A549 (cell line): ENCODE results near the gene PI16. TPM values are rescaled to one million over a fixed set of nuclear protein-coding genes. Genes with fewer than 3 reads are reported as not detected.
A peak's percentile ranks its signal among the peaks of the same experiment; 100 is the strongest.
"Not testable (repeated sequence)": the region's sequence is repeated elsewhere in the genome, so short reads cannot be mapped to it uniquely, and the experiment has no call there.

Experiments
- ATAC-seq, 2 experiments: fragments of 200-7000 bp in 1 of 2; fragments of >200 bp in 1 of 2; cut with Nextera tagmentation in 1 of 2; cut with Tn5 transposase in 1 of 2; 3 replicates each; pipeline versions ENCODE4 v1.8.0 to v1.9.1; 2018 to 2020; ENCODE audit warnings: mild to moderate bottlenecking in 1 of 2, moderate library complexity in 1 of 2
- CTCF ChIA-PET: fragments of 300-600 bp; sonication (Branson Sonifier 250); formaldehyde crosslinking; extraction: SDS; loops from one replicate; lab custom pipeline; 2021; ENCODE audit warnings: antibody characterized with exemption, inconsistent platforms; lab: Yijun Ruan, JAX
- POLR2A ChIA-PET: fragments of 350-600 bp; formaldehyde crosslinking; extraction: SDS; loops from one replicate; lab custom pipeline; 2021; ENCODE audit warnings: antibody characterized with exemption, inconsistent platforms; lab: Yijun Ruan, JAX
- DNase-seq, 2 experiments: peaks; one replicate each; pipeline versions ENCODE4 v3.0.0 to v3.0.0-alpha.2; 2011 to 2016; ENCODE audit warnings: low read depth in 1 of 2, low spot score in 1 of 2
- FAIRE-seq: peaks from 2 replicates; lab custom pipeline; 2011; peaks lifted over from hg19 to GRCh38; lab: Jason Lieb, UNC
- H3K27ac ChIP-seq, 2 experiments: fragments of >200 bp; sonication (Bioruptor Twin); formaldehyde crosslinking; 3 replicates each; pipeline ENCODE4 v1.5.1; 2016 to 2017
- H3K4me1 ChIP-seq: fragments of >200 bp; sonication (Bioruptor Twin); formaldehyde crosslinking; 3 replicates; pipeline ENCODE4 v1.6.1; 2016
- H3K4me2 ChIP-seq: fragments of >200 bp; sonication (Bioruptor Twin); formaldehyde crosslinking; 3 replicates; pipeline ENCODE4 v1.6.1; 2016
- H3K4me3 ChIP-seq: fragments of >200 bp; sonication (Bioruptor Twin); formaldehyde crosslinking; 3 replicates; pipeline ENCODE4 v1.5.1; 2016
- H3K9me3 ChIP-seq: fragments of >200 bp; sonication (Bioruptor Twin); formaldehyde crosslinking; 3 replicates; pipeline ENCODE4 v1.6.1; 2016
- CBX2 ChIP-seq: fragments of 200-600 bp; sonication (generic); IDR thresholded peaks from 2 replicates; pipeline ENCODE4 v1.6.1; 2016; ENCODE audit warnings: low read depth, mild to moderate bottlenecking, borderline replicate concordance
- CEBPB ChIP-seq, 2 experiments: fragments of >200 bp in 1 of 2; sonication (Bioruptor Twin) in 1 of 2; formaldehyde crosslinking in 1 of 2; IDR thresholded peaks; 2 replicates each; pipeline ENCODE4 v1.6.1; 2012 to 2016
- EHF ChIP-seq: fragments of 250-450 bp; sonication (Bioruptor Pico); IDR thresholded peaks from 2 replicates; pipeline ENCODE4 v1.5.0; 2020; ENCODE audit warnings: mild to moderate bottlenecking
- EHMT2 ChIP-seq: fragments of 200-600 bp; sonication (generic); IDR thresholded peaks from 2 replicates; pipeline ENCODE4 v1.6.1; 2016; ENCODE audit warnings: antibody characterized with exemption, low read depth, mild to moderate bottlenecking, moderate library complexity
- FOXS1 ChIP-seq: fragments of 250-450 bp; sonication (Bioruptor Pico); IDR thresholded peaks from 2 replicates; pipeline ENCODE4 v1.5.0; 2020; ENCODE audit warnings: mild to moderate bottlenecking, moderate library complexity
- GATA3 ChIP-seq: IDR thresholded peaks from 2 replicates; pipeline ENCODE4 v1.6.1; 2012; ENCODE audit warnings: borderline replicate concordance
- KDM1A ChIP-seq: fragments of 200-600 bp; sonication (generic); IDR thresholded peaks from 2 replicates; pipeline ENCODE4 v1.6.1; 2016; ENCODE audit warnings: low read depth, mild to moderate bottlenecking
- KDM5A ChIP-seq: fragments of 200-600 bp; sonication (generic); IDR thresholded peaks from 2 replicates; pipeline ENCODE4 v1.6.1; 2016; ENCODE audit warnings: antibody characterized with exemption, mild to moderate bottlenecking
- POLR2A ChIP-seq: IDR thresholded peaks from 2 replicates; pipeline ENCODE4 v1.6.1; 2012; ENCODE audit warnings: mild to moderate bottlenecking, low read length
- POLR2AphosphoS2 ChIP-seq: conservative IDR thresholded peaks from 2 replicates; pipeline ENCODE4 v1.6.1; 2012; ENCODE audit warnings: low read length, improper control_type of control experiment, inconsistent platforms
- RCOR1 ChIP-seq: fragments of 150-350 bp; IDR thresholded peaks from 2 replicates; pipeline ENCODE4 v1.6.1; 2014; ENCODE audit warnings: antibody characterized with exemption, low read length, low read depth
- RNF2 ChIP-seq: fragments of 200-600 bp; sonication (generic); IDR thresholded peaks from 2 replicates; pipeline ENCODE4 v1.6.1; 2016; ENCODE audit warnings: low read depth, mild to moderate bottlenecking, antibody characterized with exemption, moderate library complexity, borderline replicate concordance
- SMC3 ChIP-seq: fragments of >200 bp; sonication (Bioruptor Twin); formaldehyde crosslinking; IDR thresholded peaks from 3 replicates; pipeline ENCODE4 v1.6.1; 2018; ENCODE audit warnings: inconsistent platforms
- SREBF2 ChIP-seq: fragments of 450-650 bp; IDR thresholded peaks from 2 replicates; pipeline ENCODE4 v1.6.1; 2014; ENCODE audit warnings: mild to moderate bottlenecking, moderate library complexity
- TP53 ChIP-seq: fragments of 250-450 bp; sonication (Bioruptor Pico); IDR thresholded peaks from 2 replicates; pipeline ENCODE4 v1.5.0; 2021; ENCODE audit warnings: mild to moderate bottlenecking, moderate library complexity
- ZC3H11A ChIP-seq: fragments of 450-650 bp; IDR thresholded peaks from 2 replicates; pipeline ENCODE4 v1.6.1; 2014; ENCODE audit warnings: antibody characterized with exemption, mild to moderate bottlenecking
- ZFP36 ChIP-seq: fragments of 450-650 bp; IDR thresholded peaks from 2 replicates; pipeline ENCODE4 v1.6.1; 2014; ENCODE audit warnings: borderline replicate concordance; ENCODE audit not compliant: partially characterized antibody
- WGBS: methylation state at CpG from one replicate; pipeline ENCODE4 v1.1.6; 2017; ENCODE audit errors: missing lambda C conversion rate; 5-methylcytosine and 5-hydroxymethylcytosine counted together
- polyA plus RNA-seq, 4 experiments: library from polyadenylated mRNA; depleted of rRNA in 3 of 4; stranded (reverse); fragments of >200 nt; fragmentation: RNase III in 1 of 4; extraction: RNeasy Plus Mini Kit Qiagen cat#74134 plus additional on column Dnase treatment in 1 of 4; gene quantifications; 2 replicates in 3 of 4; 3 replicates in 1 of 4; pipeline ENCODE4 v1.2.3, GENCODE V29; 2011 to 2017
- TF ChIP-seq, protein P1 (sequence below): IDR thresholded peaks from 2 replicates; pipeline ENCODE4 v1.6.1; 2012; ENCODE audit warnings: low read depth, borderline replicate concordance
- TF ChIP-seq, protein P2 (sequence below): fragments of >200 bp; sonication (Bioruptor Twin); formaldehyde crosslinking; IDR thresholded peaks from 3 replicates; pipeline ENCODE4 v1.6.1; 2016
- TF ChIP-seq, protein P3 (sequence below): fragments of 150-350 bp; IDR thresholded peaks from 2 replicates; pipeline ENCODE4 v1.6.1; 2014; ENCODE audit warnings: low read depth, mild to moderate bottlenecking, low read length

The PI16 gene
- polyA plus RNA-seq, 2 of the 4 experiments (the other 2 are of a cell fraction) = not detected

DNA sequence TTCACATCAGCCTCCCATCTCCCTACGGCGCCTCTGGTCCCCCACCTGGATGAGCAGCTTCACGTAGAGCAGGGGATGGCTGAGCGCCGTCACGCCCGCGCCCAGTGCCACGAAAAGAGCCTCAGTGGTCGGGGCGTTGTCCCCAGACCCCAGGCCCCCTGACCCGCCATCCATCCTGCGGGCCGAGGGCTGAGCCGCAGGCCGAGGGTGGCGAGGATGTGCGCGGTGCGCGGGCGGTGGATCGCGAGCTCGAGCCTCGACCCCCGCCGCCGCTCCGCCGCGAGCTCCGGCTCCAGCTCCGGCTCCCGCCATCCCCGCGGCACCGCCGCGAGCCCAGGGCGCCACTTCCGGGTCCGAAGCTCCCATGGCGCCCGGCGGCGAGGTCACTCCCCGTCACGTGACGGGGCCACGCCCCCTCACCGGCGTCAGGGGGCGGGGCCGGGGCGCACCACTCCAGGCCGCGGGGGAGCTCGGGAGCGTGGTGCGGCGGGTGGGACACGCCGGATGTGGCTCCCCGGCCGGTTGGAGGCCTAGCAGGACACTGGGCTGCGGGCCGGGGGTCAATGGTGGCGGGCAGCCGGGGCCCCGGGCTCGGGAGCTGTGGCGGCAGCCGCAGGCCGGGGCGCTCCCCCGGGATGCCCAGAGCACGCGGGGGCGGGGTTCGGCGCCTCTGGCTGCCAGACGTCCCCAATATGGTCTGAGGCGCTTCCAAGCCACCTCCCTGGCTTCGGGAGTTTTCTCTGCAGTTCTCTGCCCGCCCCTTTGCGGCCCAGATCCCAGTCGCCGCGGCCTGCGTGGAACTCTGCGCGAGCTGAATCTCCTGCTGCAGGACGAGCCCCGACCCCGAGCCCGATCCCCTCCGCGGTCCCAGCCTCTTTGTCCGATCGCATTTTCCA is 31.5 kb downstream of the PI16 start, which contains the start of gene MTCH1 (continued):
- TF ChIP-seq RNF2 (no peak), KDM5A (no peak), GATA3 (peak; percentile 67), ZFP36 (no peak), KDM1A (no peak), TP53 (CRISPR knock-in tag) (no peak), EHF (no peak), CBX2 (no peak), SREBF2 (no peak)
- TF ChIP-seq, protein P1, sequence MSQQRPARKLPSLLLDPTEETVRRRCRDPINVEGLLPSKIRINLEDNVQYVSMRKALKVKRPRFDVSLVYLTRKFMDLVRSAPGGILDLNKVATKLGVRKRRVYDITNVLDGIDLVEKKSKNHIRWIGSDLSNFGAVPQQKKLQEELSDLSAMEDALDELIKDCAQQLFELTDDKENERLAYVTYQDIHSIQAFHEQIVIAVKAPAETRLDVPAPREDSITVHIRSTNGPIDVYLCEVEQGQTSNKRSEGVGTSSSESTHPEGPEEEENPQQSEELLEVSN = no peak
- TF ChIP-seq, protein P2, sequence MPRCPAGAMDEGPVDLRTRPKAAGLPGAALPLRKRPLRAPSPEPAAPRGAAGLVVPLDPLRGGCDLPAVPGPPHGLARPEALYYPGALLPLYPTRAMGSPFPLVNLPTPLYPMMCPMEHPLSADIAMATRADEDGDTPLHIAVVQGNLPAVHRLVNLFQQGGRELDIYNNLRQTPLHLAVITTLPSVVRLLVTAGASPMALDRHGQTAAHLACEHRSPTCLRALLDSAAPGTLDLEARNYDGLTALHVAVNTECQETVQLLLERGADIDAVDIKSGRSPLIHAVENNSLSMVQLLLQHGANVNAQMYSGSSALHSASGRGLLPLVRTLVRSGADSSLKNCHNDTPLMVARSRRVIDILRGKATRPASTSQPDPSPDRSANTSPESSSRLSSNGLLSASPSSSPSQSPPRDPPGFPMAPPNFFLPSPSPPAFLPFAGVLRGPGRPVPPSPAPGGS = peak; percentile 71; the same call in 1 of the 3 replicates

DNA sequence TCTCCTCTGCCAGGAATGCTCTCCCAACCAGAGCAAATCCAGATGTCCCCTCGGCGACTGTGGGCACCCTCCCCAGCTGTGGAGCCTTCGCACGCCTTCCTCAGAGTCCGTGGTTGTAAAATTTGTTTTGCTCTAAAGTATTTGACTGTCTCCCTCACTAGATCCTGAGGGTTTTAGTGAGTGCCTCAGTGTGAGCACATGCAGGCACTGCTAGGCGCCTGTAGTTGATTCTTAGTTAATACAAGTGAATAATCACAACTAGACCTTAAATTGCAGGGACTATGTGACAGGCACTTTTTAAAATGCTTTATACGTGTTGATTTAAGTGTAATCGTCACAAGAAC is 32.1 kb downstream of the PI16 start:
- ATAC-seq = peak; percentile 27 to 42; a peak in 4 of 6 replicates
- CTCF ChIA-PET = interaction anchor here (0.6 to 1.5 kb wide), 2 partner anchors 32 to 185 kb away, joined by 3 read pairs; no protein-coding TSS in a partner anchor
- peak overlapping the region; percentile 100 for H3K4me3 ChIP-seq
- TF ChIP-seq CEBPB (IDR thresholded peaks at IDR 0.05) (no peak), POLR2A (no peak), EHF (no peak), ZC3H11A (no peak), FOXS1 (no peak), EHMT2 (no peak), POLR2AphosphoS2 (no peak)
- TF ChIP-seq, protein P3, sequence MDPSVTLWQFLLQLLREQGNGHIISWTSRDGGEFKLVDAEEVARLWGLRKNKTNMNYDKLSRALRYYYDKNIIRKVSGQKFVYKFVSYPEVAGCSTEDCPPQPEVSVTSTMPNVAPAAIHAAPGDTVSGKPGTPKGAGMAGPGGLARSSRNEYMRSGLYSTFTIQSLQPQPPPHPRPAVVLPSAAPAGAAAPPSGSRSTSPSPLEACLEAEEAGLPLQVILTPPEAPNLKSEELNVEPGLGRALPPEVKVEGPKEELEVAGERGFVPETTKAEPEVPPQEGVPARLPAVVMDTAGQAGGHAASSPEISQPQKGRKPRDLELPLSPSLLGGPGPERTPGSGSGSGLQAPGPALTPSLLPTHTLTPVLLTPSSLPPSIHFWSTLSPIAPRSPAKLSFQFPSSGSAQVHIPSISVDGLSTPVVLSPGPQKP = no peak
- POLR2A ChIA-PET = interaction anchor here (1.0 to 1.5 kb wide), 4 partner anchors 12 to 148 kb away, joined by 3 to 11 read pairs (median 6); partner anchors contain the start of gene PPIL1
- 11% methylated on average over 6 of the region's 8 CpGs for WGBS
- FAIRE-seq = no peak
- no peaks in the 10 kb centered on the region for H3K9me3 ChIP-seq
- peak overlapping the region; percentile 98 to 100 for H3K27ac ChIP-seq
- H3K4me2 ChIP-seq = peak overlapping the region; percentile 81
- peaks cover 25% of the 10 kb centered on the region for H3K4me1 ChIP-seq
- no peak for DNase-seq

DNA sequence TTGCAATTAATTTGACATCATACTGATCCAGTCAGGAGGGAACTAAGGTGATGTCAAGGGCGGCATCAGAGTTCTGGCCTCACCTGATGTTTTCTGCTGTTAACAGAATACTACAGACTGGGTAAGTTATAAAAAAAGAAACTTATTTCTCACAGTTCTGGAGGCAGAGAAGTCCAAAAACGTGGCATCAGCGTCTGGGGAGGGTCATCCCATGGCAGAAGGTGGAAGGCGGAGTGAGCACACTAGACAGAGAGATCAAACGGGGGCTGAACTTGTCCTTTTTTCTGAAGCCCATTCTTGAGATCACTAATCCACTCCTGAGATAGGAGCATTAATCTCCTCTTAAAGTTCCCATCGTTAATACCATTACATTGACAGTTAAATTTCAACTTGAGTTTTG is 34.7 kb downstream of the PI16 start:
- ATAC-seq = no peak
- Histone ChIP-seq H3K4me3 (no peak overlapping the region), H3K4me2 (no peak overlapping the region), H3K9me3 (no peaks in the 10 kb centered on the region), H3K27ac (no peak overlapping the region), H3K4me1 (peaks cover 12% of the 10 kb centered on the region)
- DNase-seq = no peak
- no peak for TF ChIP-seq RCOR1
- no peak for TF ChIP-seq SMC3
- CTCF ChIA-PET = interaction anchor here (1.4 to 1.9 kb wide), 2 partner anchors 29 to 223 kb away, joined by 5 to 8 read pairs; no protein-coding TSS in a partner anchor
- POLR2A ChIA-PET = no interaction called here
- WGBS = 48% methylated on average over 6 of the region's 6 CpGs
- no peak for FAIRE-seq

DNA sequence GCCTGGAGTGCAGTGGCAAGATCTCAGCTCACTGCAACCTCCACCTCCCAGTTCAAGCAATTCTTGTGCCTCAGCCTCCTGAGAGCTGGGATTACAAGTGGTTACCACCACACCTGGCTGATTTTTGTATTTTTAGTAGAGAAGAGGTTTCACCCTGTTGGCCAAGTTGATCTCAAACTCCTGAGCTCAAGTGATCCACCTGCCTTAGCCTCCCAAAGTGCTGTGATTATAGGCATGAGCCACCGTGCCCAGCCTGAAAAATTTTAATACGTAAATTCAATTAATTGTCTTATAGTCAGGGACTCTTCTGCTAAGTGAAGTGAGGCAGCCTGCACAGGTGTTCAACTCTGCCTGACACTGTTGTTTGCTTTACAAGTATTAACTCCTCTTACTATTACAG is 35.9 kb downstream of the PI16 start:
- CTCF ChIA-PET = interaction anchor here (0.9 to 1.9 kb wide), 2 partner anchors 28 to 231 kb away, joined by 4 to 8 read pairs; no protein-coding TSS in a partner anchor
- H3K4me3 ChIP-seq, FAIRE-seq, H3K4me1 ChIP-seq, POLR2A ChIA-PET, H3K27ac ChIP-seq, H3K4me2 ChIP-seq, DNase-seq, H3K9me3 ChIP-seq, ATAC-seq: not testable (repeated sequence)
- WGBS = 50% methylated on average over 2 of the region's 2 CpGs
